Testis (tissue), 3 donors: ENCODE data around the gene SCAPER. TPM values are rescaled to one million over a fixed set of nuclear protein-coding genes. Genes with fewer than 3 reads are reported as not detected.

Source experiments
- DNase-seq: peaks from one replicate; pipeline ENCODE4 v3.0.0-alpha.2; 2019
- H3K27ac ChIP-seq, 2 donors: fragments of 200-600 bp; sonication (generic); one replicate each; pipeline ENCODE4 v1.5.1; 2019
- H3K27me3 ChIP-seq: fragments of 200-600 bp; sonication (generic); one replicate; pipeline ENCODE4 v1.5.1; 2019
- H3K36me3 ChIP-seq: fragments of 200-600 bp; sonication (generic); one replicate; pipeline ENCODE4 v1.5.1; 2017; ENCODE audit warnings: low read depth; ENCODE audit errors: missing control alignments
- H3K4me1 ChIP-seq: fragments of 200-600 bp; sonication (generic); one replicate; pipeline ENCODE4 v1.5.1; 2019
- H3K4me3 ChIP-seq, 2 donors: fragments of 200-600 bp; sonication (generic); one replicate each; pipeline ENCODE4 v1.5.1; 2017 to 2019
- H3K9me3 ChIP-seq: fragments of 200-600 bp; sonication (generic); one replicate; pipeline ENCODE4 v1.5.1; 2017
- CTCF ChIP-seq, 3 experiments: fragments of 450-650 bp in 2 of 3; fragments of 200-600 bp in 1 of 3; sonication (generic) in 1 of 3; IDR thresholded peaks; one replicate each; pipeline ENCODE4 v1.5.1; 2016 to 2019; ENCODE audit warnings: antibody characterized with exemption in 3 of 3, mild to moderate bottlenecking in 2 of 3, moderate library complexity in 1 of 3
- POLR2A ChIP-seq: fragments of 450-650 bp; IDR thresholded peaks from one replicate; pipeline ENCODE4 v1.6.1; 2017; ENCODE audit warnings: antibody characterized with exemption, mild to moderate bottlenecking, moderate library complexity
- WGBS, 2 donors: methylation state at CpG; one replicate each; pipeline ENCODE4 v1.1.5; 2018; 5-methylcytosine and 5-hydroxymethylcytosine counted together
- intact Hi-C: fragments of 100-400 bp; cut with DNase I; formaldehyde crosslinking; loops from one replicate; pipeline ENCODE4 v1.15.1; 2023; ENCODE audit warnings: low total_unique reads
- polyA plus RNA-seq: library from polyadenylated mRNA; stranded (reverse); fragments of 350-450 nt; fragmentation: Illumina TruSeq; extraction: RNeasy Lipid Tissue Mini Kit (QIAGEN cat#74804); gene quantifications from one replicate; pipeline ENCODE4 v1.2.3, GENCODE V29; 2014; ENCODE audit warnings: low read depth, low replicate concordance; ENCODE audit not compliant: insufficient read depth
- total RNA-seq, 2 donors: library from RNA; depleted of rRNA; stranded (reverse); fragments of >200 nt; gene quantifications; one replicate each; pipeline ENCODE4 v1.2.3, GENCODE V29; 2016

Gene SCAPER
- total and polyA plus RNA-seq, 3 donors from 2014 or later: 43.7 to 60.7 (median 54.8) TPM

- WGBS, 2 donors: 88 to 97% methylated on average over 3 of the region's 3 CpGs
- Histone ChIP-seq H3K9me3 (no peaks in the 10 kb centered on the region), H3K27me3 (no peaks in the 10 kb centered on the region), H3K4me1 (no peaks in the 10 kb centered on the region), H3K36me3 (no peaks in the 10 kb centered on the region), H3K4me3 (no peak overlapping the region), H3K27ac (no peak overlapping the region)
- intact Hi-C loops: no loop called here
- no peak for TF ChIP-seq POLR2A
- TF ChIP-seq CTCF (IDR thresholded peaks at IDR 0.05): no peak
- DNase-seq: no peak
These were observed 546.0 kb downstream of the SCAPER start for GRCh38 chr15:76359152-76359551.

GRCh38 chr15:76358453-76358852 is 546.7 kb downstream of the SCAPER start:
- intact Hi-C loops: no loop called here
- 95 to 99% methylated on average over 3 of the region's 3 CpGs for WGBS, 2 donors
- no peak overlapping the region for H3K4me3 ChIP-seq
- H3K27ac ChIP-seq: no peak overlapping the region
- H3K27me3 ChIP-seq: no peaks in the 10 kb centered on the region
- H3K4me1 ChIP-seq: no peaks in the 10 kb centered on the region
- no peaks in the 10 kb centered on the region for H3K36me3 ChIP-seq
- DNase-seq: no peak
- H3K9me3 ChIP-seq: no peaks in the 10 kb centered on the region
- TF ChIP-seq CTCF (IDR thresholded peaks at IDR 0.05): no peak
- TF ChIP-seq POLR2A: no peak

- intact Hi-C loops: no loop called here
- TF ChIP-seq POLR2A: no peak
- no peak for TF ChIP-seq CTCF (IDR thresholded peaks at IDR 0.05)
- no peaks in the 10 kb centered on the region for H3K9me3 ChIP-seq
These were observed 550.2 kb downstream of the SCAPER start for GRCh38 chr15:76354823-76355440.

GRCh38 chr15:76353903-76354302 is 551.2 kb downstream of the SCAPER start:
- Histone ChIP-seq H3K4me1 (no peaks in the 10 kb centered on the region), H3K27me3 (no peaks in the 10 kb centered on the region), H3K9me3 (no peaks in the 10 kb centered on the region), H3K36me3 (no peaks in the 10 kb centered on the region), H3K4me3 (no peak overlapping the region), H3K27ac (no peak overlapping the region)
- WGBS, 2 donors: 95 to 96% methylated on average over 10 of the region's 10 CpGs
- intact Hi-C loops: no loop called here
- no peak for TF ChIP-seq POLR2A
- TF ChIP-seq CTCF (IDR thresholded peaks at IDR 0.05): no peak
- DNase-seq: no peak

More at GRCh38 chr15:76354823-76355440, 550.2 kb downstream of the SCAPER start:
- no peaks in the 10 kb centered on the region for H3K36me3 ChIP-seq
- H3K27me3 ChIP-seq: no peaks in the 10 kb centered on the region
- H3K4me3 ChIP-seq: no peak overlapping the region
- no peak for DNase-seq
- no peaks in the 10 kb centered on the region for H3K4me1 ChIP-seq
- WGBS, 2 donors: 78 to 94% methylated on average over 3 of the region's 3 CpGs
- no peak overlapping the region for H3K27ac ChIP-seq

- Histone ChIP-seq H3K27ac (no peak overlapping the region), H3K36me3 (no peaks in the 10 kb centered on the region), H3K4me1 (no peaks in the 10 kb centered on the region), H3K4me3 (no peak overlapping the region), H3K27me3 (no peaks in the 10 kb centered on the region), H3K9me3 (no peaks in the 10 kb centered on the region)
- 90 to 97% methylated on average over 1 of the region's 1 CpG for WGBS, 2 donors
- no peak for DNase-seq
- TF ChIP-seq CTCF (IDR thresholded peaks at IDR 0.05): no peak
- intact Hi-C loops: no loop called here
These were observed 552.0 kb downstream of the SCAPER start for GRCh38 chr15:76353023-76353577.
